GM19372 (cell line): ENCODE data around the gene CNIH2.
A peak's percentile ranks its signal among the peaks of the same experiment; 100 is the strongest.
"Not testable (repeated sequence)": the region's sequence is repeated elsewhere in the genome, so short reads cannot be mapped to it uniquely, and the experiment has no call there.

Experiments used
- ATAC-seq: cut with Tn5 transposase; IDR thresholded peaks from one replicate; pipeline ENCODE4 v1.9.1; 2021; ENCODE audit warnings: mild to moderate bottlenecking, low read depth, moderate library complexity; ENCODE audit not compliant: unreplicated experiment

CNIH2 gene

GRCh38 chr11:66288671-66289547 is 10.9 kb downstream of the CNIH2 start, which contains the start of gene YIF1A:
YIF1A (minus strand) TSS chr11:66289143; CDS start chr11:66288985, 158 bp downstream.
- ATAC-seq = peak; percentile 93

- ATAC-seq = peak; percentile 35
These were observed 11.8 kb downstream of the CNIH2 start for GRCh38 chr11:66289548-66290329.

GRCh38 chr11:66290330-66290621 is 12.3 kb downstream of the CNIH2 start:
- ATAC-seq = no peak

GRCh38 chr11:66291303-66291705 is 13.3 kb downstream of the CNIH2 start:
- ATAC-seq = no peak

- no peak for ATAC-seq
These were observed 13.9 kb downstream of the CNIH2 start, which contains the start of gene TMEM151A for GRCh38 chr11:66291706-66292542. TMEM151A (plus strand) TSS chr11:66291894; CDS start chr11:66292014, 120 bp downstream.

- no peak for ATAC-seq
These were observed 14.8 kb downstream of the CNIH2 start for GRCh38 chr11:66292543-66293332.

GRCh38 chr11:66293352-66293751 is 15.4 kb downstream of the CNIH2 start:
- ATAC-seq = no peak

- ATAC-seq = no peak
These were observed 16.0 kb downstream of the CNIH2 start for GRCh38 chr11:66293777-66294625.

- no peak for ATAC-seq
These were observed 16.9 kb downstream of the CNIH2 start for GRCh38 chr11:66294626-66295620.

GRCh38 chr11:66297610-66298009 is 19.6 kb downstream of the CNIH2 start:
- ATAC-seq = no peak

GRCh38 chr11:66299186-66299585 is 21.2 kb downstream of the CNIH2 start:
- no peak for ATAC-seq

- no peak for ATAC-seq
These were observed 24.7 kb downstream of the CNIH2 start for GRCh38 chr11:66302656-66303055.

- ATAC-seq = no peak
These were observed 31.5 kb downstream of the CNIH2 start for GRCh38 chr11:66309475-66309874.

GRCh38 chr11:66310324-66310723 is 32.3 kb downstream of the CNIH2 start:
- ATAC-seq = no peak

- not testable (repeated sequence) for ATAC-seq
These were observed 32.9 kb downstream of the CNIH2 start for GRCh38 chr11:66310803-66311440.

- no peak for ATAC-seq
These were observed 33.5 kb downstream of the CNIH2 start for GRCh38 chr11:66311470-66311964.

- ATAC-seq = peak; percentile 70
These were observed 34.1 kb downstream of the CNIH2 start for GRCh38 chr11:66311965-66312548.
